HG03432 (cell line): ENCODE measurements around the gene TGOLN2.

Experiments
- ATAC-seq: cut with Tn5 transposase; IDR thresholded peaks from one replicate; pipeline ENCODE4 v1.9.1; 2021; ENCODE audit warnings: mild to moderate bottlenecking, moderate library complexity; ENCODE audit not compliant: unreplicated experiment

Gene TGOLN2

GRCh38 chr2:85269959-85270358 lies 57.8 kb downstream of the TGOLN2 start:
- ATAC-seq = no peak
